Measurements from ENCODE around the gene CUL2.

DNA sequence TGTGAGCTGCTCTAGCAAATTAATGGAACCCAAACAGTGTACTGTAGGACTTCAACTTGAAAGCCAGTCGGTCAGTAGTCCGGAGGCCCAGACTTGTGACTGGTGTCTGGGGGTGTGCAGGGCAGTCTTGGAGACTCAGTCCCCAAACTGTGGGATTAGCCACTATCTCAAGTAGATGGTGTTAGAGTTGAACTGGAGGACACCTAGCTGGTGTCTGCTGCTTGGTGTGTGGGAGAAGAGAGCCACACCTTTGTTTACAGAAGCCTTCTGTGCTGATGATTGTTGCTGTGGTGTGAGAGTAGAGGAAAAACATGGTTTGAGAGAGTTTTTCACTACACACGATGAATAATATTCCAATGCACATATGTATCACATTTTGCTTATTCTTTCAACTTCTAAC is 47.4 kb downstream of the CUL2 start:
- no peak for TF ChIP-seq CTCF (IDR thresholded peaks at IDR 0.05 in 8 of 11, conservative IDR thresholded peaks at IDR 0.05 in 3 of 11)
- no peak for TF ChIP-seq POLR2AphosphoS5 (IDR thresholded peaks at IDR 0.05)

Data from spleen (tissue), 7 donors.